ENCODE results near the gene RPN1. TPM values are rescaled to one million over a fixed set of nuclear protein-coding genes. Genes with fewer than 3 reads are reported as not detected.
A peak's percentile ranks its signal among the peaks of the same experiment; 100 is the strongest.

RPN1 gene
- total and polyA plus RNA-seq, 2 of the 13 experiments (the other 11 are each of a cell fraction or from before 2014, with no cell fraction given): 290 to 342 TPM

DNA sequence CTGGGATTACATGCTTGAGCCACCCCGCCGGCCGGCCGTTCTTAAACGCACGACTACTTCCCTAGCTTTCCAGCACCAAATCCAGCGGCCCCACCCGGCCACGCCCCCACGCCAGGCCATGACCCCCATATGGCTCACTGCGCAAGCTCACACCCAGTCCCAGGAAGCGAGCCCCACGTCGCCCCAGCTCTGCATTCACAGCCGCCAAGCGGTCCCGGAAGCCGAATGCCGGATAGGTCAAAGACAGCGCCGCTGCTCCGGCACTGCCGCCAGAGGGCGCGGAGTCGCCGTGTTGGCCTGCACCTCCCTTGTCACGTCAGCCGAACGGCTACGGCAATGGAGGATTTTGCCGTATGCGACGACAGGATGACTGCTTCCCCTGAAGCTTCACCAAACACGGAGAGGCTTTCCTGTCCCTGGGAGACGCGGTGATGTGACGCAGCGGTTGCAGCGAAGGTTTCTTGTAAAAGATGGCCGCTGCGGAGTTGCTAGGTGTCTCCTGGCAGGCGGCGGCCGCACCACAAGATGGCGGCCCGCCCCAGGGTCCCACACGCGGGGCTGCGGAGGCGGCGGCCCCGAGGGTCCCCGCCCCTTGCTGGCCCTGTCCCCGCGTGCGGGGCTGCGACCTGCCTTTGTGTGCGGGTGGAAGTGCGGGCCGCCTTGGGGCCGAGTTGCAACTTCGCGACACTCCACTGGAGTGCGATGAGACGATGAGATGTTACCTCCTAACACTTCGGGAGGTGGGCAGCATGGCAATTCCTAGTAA, 30.2 kb upstream of the RPN1 start (continued):
- TF ChIP-seq, protein P1, sequence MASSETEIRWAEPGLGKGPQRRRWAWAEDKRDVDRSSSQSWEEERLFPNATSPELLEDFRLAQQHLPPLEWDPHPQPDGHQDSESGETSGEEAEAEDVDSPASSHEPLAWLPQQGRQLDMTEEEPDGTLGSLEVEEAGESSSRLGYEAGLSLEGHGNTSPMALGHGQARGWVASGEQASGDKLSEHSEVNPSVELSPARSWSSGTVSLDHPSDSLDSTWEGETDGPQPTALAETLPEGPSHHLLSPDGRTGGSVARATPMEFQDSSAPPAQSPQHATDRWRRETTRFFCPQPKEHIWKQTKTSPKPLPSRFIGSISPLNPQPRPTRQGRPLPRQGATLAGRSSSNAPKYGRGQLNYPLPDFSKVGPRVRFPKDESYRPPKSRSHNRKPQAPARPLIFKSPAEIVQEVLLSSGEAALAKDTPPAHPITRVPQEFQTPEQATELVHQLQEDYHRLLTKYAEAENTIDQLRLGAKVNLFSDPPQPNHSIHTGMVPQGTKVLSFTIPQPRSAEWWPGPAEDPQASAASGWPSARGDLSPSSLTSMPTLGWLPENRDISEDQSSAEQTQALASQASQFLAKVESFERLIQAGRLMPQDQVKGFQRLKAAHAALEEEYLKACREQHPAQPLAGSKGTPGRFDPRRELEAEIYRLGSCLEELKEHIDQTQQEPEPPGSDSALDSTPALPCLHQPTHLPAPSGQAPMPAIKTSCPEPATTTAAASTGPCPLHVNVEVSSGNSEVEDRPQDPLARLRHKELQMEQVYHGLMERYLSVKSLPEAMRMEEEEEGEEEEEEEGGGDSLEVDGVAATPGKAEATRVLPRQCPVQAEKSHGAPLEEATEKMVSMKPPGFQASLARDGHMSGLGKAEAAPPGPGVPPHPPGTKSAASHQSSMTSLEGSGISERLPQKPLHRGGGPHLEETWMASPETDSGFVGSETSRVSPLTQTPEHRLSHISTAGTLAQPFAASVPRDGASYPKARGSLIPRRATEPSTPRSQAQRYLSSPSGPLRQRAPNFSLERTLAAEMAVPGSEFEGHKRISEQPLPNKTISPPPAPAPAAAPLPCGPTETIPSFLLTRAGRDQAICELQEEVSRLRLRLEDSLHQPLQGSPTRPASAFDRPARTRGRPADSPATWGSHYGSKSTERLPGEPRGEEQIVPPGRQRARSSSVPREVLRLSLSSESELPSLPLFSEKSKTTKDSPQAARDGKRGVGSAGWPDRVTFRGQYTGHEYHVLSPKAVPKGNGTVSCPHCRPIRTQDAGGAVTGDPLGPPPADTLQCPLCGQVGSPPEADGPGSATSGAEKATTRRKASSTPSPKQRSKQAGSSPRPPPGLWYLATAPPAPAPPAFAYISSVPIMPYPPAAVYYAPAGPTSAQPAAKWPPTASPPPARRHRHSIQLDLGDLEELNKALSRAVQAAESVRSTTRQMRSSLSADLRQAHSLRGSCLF (CRISPR knock-in tag; IDR thresholded peaks at IDR 0.05; ENCODE audit: borderline replicate concordance): no peak; the same call in 1 of the 2 replicates
- TF ChIP-seq, protein P2, sequence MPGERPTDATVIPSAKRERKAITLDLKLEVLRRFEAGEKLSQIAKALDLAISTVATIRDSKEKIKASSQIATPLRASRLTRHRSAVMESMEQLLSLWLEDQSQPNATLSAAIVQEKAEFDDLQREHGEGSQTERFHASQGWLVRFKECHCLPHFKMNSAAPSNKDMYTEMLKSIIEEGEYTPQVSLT (CRISPR knock-in tag; IDR thresholded peaks at IDR 0.05; ENCODE audit: borderline replicate concordance, low read depth): no peak
- TF ChIP-seq BRCA1 (CRISPR knock-in tag; IDR thresholded peaks at IDR 0.05) (0 out of 2 replicates have a peak, but pooled peaks have one; percentile 18), ZEB1 (IDR thresholded peaks at IDR 0.05; ENCODE audit: insufficient replicate concordance, low read depth) (peak; percentile 41), PHF20 (CRISPR knock-in tag; IDR thresholded peaks at IDR 0.05) (peak; percentile 87), BRD4 (CRISPR knock-in tag; IDR thresholded peaks at IDR 0.05) (peak; percentile 98), CREM (IDR thresholded peaks at IDR 0.05) (peak; percentile 65), CREM (CRISPR knock-in tag; IDR thresholded peaks at IDR 0.05) (no peak), ZSCAN21 (CRISPR knock-in tag; IDR thresholded peaks at IDR 0.05; ENCODE audit: borderline replicate concordance) (peak; percentile 91; the same call in 1 of the 2 replicates), ESRRA (CRISPR knock-in tag; IDR thresholded peaks at IDR 0.05; ENCODE audit: low read depth) (peak; percentile 76; the same call in 1 of the 2 replicates), FOXM1 (CRISPR knock-in tag; IDR thresholded peaks at IDR 0.05) (no peak), RFXAP (CRISPR knock-in tag; IDR thresholded peaks at IDR 0.05; ENCODE audit: borderline replicate concordance) (peak; percentile 77; the same call in 1 of the 2 replicates), NCOR1 (IDR thresholded peaks at IDR 0.05; ENCODE audit: borderline replicate concordance, low read length) (no peak)
- TF ChIP-seq, protein P3, sequence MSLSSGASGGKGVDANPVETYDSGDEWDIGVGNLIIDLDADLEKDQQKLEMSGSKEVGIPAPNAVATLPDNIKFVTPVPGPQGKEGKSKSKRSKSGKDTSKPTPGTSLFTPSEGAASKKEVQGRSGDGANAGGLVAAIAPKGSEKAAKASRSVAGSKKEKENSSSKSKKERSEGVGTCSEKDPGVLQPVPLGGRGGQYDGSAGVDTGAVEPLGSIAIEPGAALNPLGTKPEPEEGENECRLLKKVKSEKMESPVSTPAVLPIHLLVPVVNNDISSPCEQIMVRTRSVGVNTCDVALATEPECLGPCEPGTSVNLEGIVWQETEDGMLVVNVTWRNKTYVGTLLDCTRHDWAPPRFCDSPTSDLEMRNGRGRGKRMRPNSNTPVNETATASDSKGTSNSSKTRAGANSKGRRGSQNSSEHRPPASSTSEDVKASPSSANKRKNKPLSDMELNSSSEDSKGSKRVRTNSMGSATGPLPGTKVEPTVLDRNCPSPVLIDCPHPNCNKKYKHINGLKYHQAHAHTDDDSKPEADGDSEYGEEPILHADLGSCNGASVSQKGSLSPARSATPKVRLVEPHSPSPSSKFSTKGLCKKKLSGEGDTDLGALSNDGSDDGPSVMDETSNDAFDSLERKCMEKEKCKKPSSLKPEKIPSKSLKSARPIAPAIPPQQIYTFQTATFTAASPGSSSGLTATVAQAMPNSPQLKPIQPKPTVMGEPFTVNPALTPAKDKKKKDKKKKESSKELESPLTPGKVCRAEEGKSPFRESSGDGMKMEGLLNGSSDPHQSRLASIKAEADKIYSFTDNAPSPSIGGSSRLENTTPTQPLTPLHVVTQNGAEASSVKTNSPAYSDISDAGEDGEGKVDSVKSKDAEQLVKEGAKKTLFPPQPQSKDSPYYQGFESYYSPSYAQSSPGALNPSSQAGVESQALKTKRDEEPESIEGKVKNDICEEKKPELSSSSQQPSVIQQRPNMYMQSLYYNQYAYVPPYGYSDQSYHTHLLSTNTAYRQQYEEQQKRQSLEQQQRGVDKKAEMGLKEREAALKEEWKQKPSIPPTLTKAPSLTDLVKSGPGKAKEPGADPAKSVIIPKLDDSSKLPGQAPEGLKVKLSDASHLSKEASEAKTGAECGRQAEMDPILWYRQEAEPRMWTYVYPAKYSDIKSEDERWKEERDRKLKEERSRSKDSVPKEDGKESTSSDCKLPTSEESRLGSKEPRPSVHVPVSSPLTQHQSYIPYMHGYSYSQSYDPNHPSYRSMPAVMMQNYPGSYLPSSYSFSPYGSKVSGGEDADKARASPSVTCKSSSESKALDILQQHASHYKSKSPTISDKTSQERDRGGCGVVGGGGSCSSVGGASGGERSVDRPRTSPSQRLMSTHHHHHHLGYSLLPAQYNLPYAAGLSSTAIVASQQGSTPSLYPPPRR (CRISPR knock-in tag; IDR thresholded peaks at IDR 0.05; ENCODE audit: borderline replicate concordance): peak; percentile 81
- TF ChIP-seq, protein P4, sequence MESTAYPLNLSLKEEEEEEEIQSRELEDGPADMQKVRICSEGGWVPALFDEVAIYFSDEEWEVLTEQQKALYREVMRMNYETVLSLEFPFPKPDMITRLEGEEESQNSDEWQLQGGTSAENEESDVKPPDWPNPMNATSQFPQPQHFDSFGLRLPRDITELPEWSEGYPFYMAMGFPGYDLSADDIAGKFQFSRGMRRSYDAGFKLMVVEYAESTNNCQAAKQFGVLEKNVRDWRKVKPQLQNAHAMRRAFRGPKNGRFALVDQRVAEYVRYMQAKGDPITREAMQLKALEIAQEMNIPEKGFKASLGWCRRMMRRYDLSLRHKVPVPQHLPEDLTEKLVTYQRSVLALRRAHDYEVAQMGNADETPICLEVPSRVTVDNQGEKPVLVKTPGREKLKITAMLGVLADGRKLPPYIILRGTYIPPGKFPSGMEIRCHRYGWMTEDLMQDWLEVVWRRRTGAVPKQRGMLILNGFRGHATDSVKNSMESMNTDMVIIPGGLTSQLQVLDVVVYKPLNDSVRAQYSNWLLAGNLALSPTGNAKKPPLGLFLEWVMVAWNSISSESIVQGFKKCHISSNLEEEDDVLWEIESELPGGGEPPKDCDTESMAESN (CRISPR knock-in tag; conservative IDR thresholded peaks at IDR 0.05): peak; percentile 98

Data from HepG2 (cell line).